Prostate gland (tissue), 2 donors: ENCODE data around the gene TEX14.

ENCODE experiments used
- CTCF ChIP-seq, 4 experiments: fragments of 200-600 bp in 2 of 4; fragments of 450-650 bp in 2 of 4; sonication (generic) in 2 of 4; IDR thresholded peaks; 1 replicate in 3 of 4; 2 replicates in 1 of 4; pipeline ENCODE4 v1.5.1; 2016 to 2019; ENCODE audit warnings: antibody characterized with exemption in 4 of 4, mild to moderate bottlenecking in 2 of 4, moderate library complexity in 2 of 4
- POLR2A ChIP-seq: fragments of 450-650 bp; IDR thresholded peaks from one replicate; pipeline ENCODE4 v1.6.1; 2016; ENCODE audit warnings: antibody characterized with exemption, mild to moderate bottlenecking
- POLR2AphosphoS5 ChIP-seq: sonication (generic); formaldehyde crosslinking; IDR thresholded peaks from one replicate; pipeline ENCODE4 v1.6.1; 2017; ENCODE audit warnings: antibody characterized with exemption

- TF ChIP-seq CTCF (IDR thresholded peaks at IDR 0.05) (no peak), POLR2AphosphoS5 (no peak), POLR2A (no peak)
Measured at GRCh38 chr17:58510075-58510474, 181.8 kb downstream of the TEX14 start.
